GM23338 (cell line): Measurements from ENCODE around the gene EPSTI1.

ENCODE experiments used
- CREB1 ChIP-seq: fragments of 250-450 bp; sonication (Bioruptor Pico); IDR thresholded peaks from 2 replicates; pipeline ENCODE4 v1.5.0; 2020; ENCODE audit warnings: low read depth, mild to moderate bottlenecking, moderate library complexity
- ETS1 ChIP-seq: IDR thresholded peaks from 2 replicates; pipeline ENCODE4 v1.6.1; 2016; ENCODE audit warnings: antibody characterized with exemption
- EZH2 ChIP-seq: fragments of 200-600 bp; sonication (generic); IDR thresholded peaks from one replicate; pipeline ENCODE4 v1.8.0; 2017; ENCODE audit warnings: antibody characterized with exemption, mild to moderate bottlenecking, low read depth; ENCODE audit not compliant: unreplicated experiment
- EZH2phosphoT487 ChIP-seq: fragments of 200-600 bp; sonication (generic); IDR thresholded peaks from one replicate; pipeline ENCODE4 v1.8.1; 2018; ENCODE audit warnings: antibody characterized with exemption; ENCODE audit not compliant: unreplicated experiment
- POLR2AphosphoS5 ChIP-seq: IDR thresholded peaks from 2 replicates; pipeline ENCODE4 v1.6.1; 2016; ENCODE audit warnings: antibody characterized with exemption, low read depth
- REST ChIP-seq: IDR thresholded peaks from one replicate; pipeline ENCODE4 v1.6.1; 2018; ENCODE audit warnings: antibody characterized with exemption; ENCODE audit not compliant: unreplicated experiment
- STAT1 ChIP-seq: IDR thresholded peaks from one replicate; pipeline ENCODE4 v1.6.1; 2016; ENCODE audit warnings: antibody characterized with exemption; ENCODE audit not compliant: unreplicated experiment
- ZNF114 ChIP-seq: fragments of 250-450 bp; sonication (Bioruptor Pico); IDR thresholded peaks from 2 replicates; pipeline ENCODE4 v1.5.0; 2020; ENCODE audit warnings: mild to moderate bottlenecking, moderate library complexity
- TF ChIP-seq, protein P1 (sequence below), 2 experiments: fragments of 200-600 bp in 1 of 2; sonication (generic) in 1 of 2; conservative IDR thresholded peaks; 2 replicates each; pipeline versions ENCODE4 v1.5.1 to v1.6.1; 2016 to 2017; ENCODE audit warnings: antibody characterized with exemption in 2 of 2, low read depth in 2 of 2, mild to moderate bottlenecking in 2 of 2, moderate library complexity in 1 of 2

- TF ChIP-seq, protein P1, sequence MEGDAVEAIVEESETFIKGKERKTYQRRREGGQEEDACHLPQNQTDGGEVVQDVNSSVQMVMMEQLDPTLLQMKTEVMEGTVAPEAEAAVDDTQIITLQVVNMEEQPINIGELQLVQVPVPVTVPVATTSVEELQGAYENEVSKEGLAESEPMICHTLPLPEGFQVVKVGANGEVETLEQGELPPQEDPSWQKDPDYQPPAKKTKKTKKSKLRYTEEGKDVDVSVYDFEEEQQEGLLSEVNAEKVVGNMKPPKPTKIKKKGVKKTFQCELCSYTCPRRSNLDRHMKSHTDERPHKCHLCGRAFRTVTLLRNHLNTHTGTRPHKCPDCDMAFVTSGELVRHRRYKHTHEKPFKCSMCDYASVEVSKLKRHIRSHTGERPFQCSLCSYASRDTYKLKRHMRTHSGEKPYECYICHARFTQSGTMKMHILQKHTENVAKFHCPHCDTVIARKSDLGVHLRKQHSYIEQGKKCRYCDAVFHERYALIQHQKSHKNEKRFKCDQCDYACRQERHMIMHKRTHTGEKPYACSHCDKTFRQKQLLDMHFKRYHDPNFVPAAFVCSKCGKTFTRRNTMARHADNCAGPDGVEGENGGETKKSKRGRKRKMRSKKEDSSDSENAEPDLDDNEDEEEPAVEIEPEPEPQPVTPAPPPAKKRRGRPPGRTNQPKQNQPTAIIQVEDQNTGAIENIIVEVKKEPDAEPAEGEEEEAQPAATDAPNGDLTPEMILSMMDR (conservative IDR thresholded peaks at IDR 0.05; ENCODE audit: low read depth in 2 of 2), result peak; percentile 75 to 84
- no peak for TF ChIP-seq ZNF114
- TF ChIP-seq POLR2AphosphoS5, result no peak
- TF ChIP-seq EZH2, result no peak
- no peak for TF ChIP-seq CREB1 (CRISPR knock-in tag)
- no peak for TF ChIP-seq REST
- TF ChIP-seq ETS1, result no peak
- no peak for TF ChIP-seq EZH2phosphoT487
- TF ChIP-seq STAT1, result no peak
Measured at GRCh38 chr13:42970824-42971690, 21.0 kb downstream of the EPSTI1 start.
